GM23248 (cell line): ENCODE data around the gene NPB.

Source experiments
- EZH2 ChIP-seq: fragments of 200-600 bp; sonication (generic); IDR thresholded peaks from 2 replicates; pipeline ENCODE4 v1.6.1; 2018; ENCODE audit warnings: antibody characterized with exemption, mild to moderate bottlenecking; ENCODE audit not compliant: insufficient read depth, poor library complexity, severe bottlenecking
- EZH2phosphoT487 ChIP-seq: fragments of 200-600 bp; sonication (generic); IDR thresholded peaks from 2 replicates; pipeline ENCODE4 v1.6.1; 2018; ENCODE audit warnings: antibody characterized with exemption, moderate library complexity, mild to moderate bottlenecking, low read depth; ENCODE audit not compliant: insufficient read depth

DNA sequence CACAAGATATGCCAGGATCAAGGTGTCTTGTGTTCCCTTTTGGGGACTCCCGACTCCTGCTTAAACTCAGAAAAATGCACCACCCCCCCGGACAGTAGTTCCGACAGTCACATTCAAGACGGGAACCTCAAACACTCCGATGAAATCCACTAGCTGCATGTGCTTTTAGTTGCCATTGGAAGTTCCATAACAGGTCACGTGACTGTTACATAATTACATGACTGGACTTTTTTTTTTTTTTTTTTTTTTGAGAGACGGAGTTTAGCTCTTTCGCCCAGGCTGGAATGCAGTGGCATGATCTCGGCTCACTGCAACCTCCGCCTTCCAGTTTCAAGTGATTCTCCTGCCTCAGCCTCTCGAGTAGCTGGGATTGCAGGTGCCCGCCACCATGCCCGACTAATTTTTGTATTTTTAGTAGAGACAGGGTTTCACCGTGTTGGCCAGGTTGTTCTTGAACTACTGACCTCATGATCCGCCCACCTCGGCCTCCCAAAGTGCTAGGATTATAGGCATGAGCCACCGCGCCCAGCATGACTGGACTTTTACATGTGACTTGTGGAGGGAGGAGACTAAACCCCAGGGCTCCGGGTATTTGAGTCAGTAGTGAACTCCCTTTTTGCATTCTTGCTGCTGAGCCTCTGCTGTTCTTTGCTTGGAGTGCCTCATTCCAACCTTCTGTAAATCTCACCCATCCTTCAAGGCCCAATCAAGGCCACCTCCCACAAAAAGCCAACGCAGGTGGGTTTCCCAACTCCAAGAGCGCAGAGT is 14.4 kb downstream of the NPB start:
- TF ChIP-seq EZH2phosphoT487, result no peak
- TF ChIP-seq EZH2, result no peak
